ENCODE results near the gene FAM168B.
A peak's percentile ranks its signal among the peaks of the same experiment; 100 is the strongest.
"Not testable (repeated sequence)": the region's sequence is repeated elsewhere in the genome, so short reads cannot be mapped to it uniquely, and the experiment has no call there.

FAM168B gene

GRCh38 chr2:131094463-131095281 is 1.4 kb upstream of the FAM168B start:
- DNase-seq, result no peak

GRCh38 chr2:131093696-131094462 is 619 bp upstream of the FAM168B start:
- peak; percentile 33 for DNase-seq

DNA sequence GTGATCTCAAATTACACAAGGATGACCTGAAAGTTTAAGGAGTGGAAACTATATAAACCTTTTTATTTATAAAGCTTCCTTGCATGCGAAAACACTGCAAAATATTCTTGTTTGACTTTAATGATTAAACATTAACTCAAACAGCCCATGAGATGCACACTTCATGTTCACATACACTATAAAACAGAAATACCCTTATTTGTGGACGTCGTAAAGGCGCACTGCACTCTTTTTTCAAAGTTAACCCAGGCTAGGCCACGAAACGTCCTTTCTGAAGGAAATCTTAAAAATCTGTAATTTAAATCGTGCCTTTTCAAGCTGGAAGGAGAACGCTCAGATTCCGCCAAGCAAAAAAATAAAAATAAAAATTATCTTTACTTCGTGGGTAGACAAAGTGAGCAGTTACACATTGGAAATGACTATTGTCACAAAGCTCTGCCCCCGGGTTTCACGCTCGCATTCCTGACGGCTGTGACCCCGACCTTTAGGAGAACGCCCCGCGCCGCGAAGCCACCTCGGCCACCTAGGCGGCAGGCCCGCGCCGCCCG is 728 bp downstream of the FAM168B start:
- DNase-seq, result no peak

- no peak for DNase-seq
Measured at GRCh38 chr2:131085646-131086045, 7.6 kb downstream of the FAM168B start.

GRCh38 chr2:131081190-131081589 is 12.1 kb downstream of the FAM168B start:
- DNase-seq, result no peak

GRCh38 chr2:131079931-131080330 is 13.3 kb downstream of the FAM168B start:
- DNase-seq, result not testable (repeated sequence)

DNA sequence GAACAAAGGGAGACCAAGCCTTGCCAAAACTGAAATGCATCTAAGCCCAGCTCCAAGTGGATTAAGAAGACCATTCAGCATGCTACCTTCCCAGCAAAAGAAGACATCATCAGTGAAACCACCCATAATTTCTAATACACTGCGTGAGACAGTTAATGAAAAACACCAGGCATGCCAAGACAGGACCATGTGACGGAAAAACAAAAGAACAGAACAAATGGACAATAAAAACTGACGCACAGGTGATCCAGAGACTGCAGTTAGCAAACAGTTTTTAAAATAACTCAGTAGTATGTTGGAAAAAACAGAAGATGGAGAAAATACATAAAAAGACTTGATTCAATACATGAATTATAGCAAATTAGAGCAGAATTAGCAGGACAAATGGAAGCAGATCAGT is 15.3 kb downstream of the FAM168B start:
- DNase-seq, result no peak

DNA sequence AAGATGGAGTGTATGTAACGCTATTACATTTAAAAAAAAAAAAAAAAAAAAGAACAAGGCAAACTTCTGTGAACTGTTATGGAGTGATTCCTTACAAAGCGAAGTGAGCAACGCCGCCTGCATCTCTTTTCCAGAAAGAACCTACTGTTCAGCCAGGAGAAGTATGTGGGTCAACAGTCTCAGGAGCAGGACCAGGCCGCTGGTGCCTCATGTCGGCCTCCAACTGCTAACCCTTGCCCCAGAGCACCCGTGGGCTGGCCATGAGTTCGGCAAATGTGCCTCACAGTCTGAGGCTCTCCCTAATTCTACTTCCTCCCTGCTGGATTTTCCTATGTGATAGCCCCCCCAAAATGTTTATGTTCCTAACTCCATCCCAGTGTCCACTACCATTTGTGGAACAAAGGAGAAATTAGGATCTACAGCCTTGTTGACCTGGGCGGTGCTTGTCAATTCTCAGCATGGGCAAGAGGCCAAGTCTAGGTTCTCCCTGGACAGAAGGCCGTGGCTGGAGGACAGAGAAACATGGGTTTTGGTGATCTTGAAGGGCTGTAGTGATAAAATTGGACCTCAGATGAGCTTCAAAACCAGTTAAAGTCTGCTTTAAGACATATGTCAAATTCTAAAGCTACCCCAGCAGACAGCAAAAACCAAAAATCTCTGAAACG is 15.9 kb downstream of the FAM168B start:
- no peak for DNase-seq

DNA sequence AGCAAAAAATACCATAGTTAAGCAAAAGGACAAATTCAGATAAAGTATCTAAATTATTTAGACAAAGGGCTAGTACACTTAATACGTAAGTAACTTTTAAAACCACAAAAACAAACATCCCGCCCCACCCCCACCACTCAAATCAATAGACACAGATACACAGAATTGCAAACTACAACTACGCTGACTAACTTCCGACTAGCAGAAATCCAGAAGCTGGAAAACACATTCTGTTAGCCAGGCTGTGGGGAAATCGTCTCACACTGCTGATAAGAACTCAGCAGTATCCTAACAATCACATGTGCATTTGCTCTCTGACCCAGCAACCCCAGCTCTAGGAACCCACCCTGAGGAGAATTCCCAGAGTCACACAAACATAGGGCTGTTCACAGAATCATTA is 16.6 kb downstream of the FAM168B start:
- no peak for DNase-seq

DNA sequence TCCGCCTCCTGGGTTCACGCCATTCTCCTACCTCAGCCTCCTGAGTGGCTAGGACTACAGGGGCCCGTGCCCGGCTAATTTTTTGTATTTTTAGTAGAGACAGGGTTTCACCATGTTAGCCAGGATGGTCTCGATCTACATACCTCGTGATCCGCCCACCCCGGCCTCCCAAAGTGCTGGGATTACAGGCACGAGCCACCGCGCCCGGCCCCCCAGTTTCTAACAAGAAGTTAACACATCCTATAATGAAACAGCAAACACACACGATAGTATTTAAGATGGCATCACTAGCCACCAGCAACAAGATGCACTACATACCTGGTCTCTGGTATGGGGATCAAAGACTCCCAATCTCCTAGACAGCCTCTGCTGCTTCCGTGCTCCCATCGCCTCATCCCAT is 17.7 kb downstream of the FAM168B start:
- not testable (repeated sequence) for DNase-seq

GRCh38 chr2:131068172-131068571 is 25.1 kb downstream of the FAM168B start:
- not testable (repeated sequence) for DNase-seq

DNA sequence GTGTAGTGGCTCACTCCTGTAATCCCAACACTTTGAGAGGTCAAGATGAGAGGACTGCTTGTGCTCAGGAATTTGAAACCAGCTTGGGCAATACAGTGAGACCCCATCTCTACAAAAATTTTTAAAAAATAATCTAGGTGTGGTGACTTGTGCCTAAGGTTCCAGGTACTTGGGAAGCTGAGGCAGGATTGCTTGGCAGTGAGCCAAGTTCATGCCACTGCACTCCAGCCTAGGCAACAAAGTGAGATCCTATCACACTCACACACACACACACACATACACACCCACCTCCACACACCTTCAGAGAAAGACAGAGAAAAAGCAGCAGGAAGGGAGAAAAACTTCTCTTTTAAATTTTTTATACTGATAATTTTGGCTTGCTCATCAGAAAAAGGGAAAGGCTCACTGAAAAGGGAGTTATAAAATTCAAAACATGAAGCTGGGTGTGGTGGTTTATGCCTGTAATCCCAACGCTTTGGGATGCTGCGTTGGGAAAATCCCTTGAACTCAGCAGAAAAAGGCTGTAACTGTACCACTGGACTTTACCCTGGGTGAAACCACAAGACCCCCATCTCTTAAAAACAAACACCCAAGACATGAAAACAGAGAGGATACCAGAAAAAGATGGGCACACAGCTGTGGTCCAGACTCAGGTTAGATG is 25.7 kb downstream of the FAM168B start:
- DNase-seq, result no peak

DNA sequence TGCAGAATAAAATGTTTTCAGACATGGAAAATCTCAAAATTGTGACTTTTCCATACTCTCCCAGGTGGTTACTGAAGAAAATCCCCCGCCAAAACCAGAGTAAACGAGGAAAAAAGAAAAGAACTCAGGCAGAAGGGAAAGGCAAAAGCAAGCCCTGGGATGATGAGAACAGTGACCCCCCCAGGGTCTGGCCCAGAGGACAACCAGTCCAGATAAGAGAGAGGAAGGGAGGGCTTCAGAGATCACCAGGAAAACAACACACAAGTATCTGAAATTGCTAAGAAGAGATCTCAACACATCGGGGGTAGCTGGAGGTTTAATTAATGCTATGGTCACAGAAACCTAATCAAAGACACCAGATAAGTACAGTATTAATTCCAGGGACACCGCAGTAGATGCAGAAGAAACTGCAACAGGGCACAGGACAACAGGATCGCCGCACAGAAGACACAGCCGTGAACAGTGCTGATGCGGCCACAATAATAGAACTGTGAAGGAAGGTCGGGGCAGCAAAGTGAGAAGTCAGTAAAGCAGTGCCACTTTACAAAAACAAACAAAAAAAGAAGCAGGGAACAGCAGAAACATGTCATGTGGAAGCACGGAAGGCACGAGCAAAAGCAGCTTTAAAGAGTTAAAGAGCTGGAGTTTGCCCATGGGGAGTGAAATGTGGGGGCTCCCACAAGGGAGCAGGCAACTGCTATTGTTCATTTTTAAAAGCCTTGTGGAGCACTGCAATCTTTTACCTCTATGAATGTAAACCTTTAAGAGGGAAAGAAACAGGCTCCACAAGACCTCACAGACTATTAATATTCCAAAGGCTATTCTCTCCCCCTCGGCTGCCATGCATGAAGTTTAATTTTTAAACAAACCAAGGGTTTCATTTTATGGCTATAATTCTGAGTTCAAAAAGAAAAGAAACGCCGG is 28.4 kb downstream of the FAM168B start:
- DNase-seq, result no peak

- DNase-seq, result no peak
Measured at GRCh38 chr2:131063501-131064283, 29.6 kb downstream of the FAM168B start.

- DNase-seq, result no peak
Measured at GRCh38 chr2:131058920-131059319, 34.3 kb downstream of the FAM168B start.

- no peak for DNase-seq
Measured at GRCh38 chr2:131058214-131058843, 34.9 kb downstream of the FAM168B start.

DNA sequence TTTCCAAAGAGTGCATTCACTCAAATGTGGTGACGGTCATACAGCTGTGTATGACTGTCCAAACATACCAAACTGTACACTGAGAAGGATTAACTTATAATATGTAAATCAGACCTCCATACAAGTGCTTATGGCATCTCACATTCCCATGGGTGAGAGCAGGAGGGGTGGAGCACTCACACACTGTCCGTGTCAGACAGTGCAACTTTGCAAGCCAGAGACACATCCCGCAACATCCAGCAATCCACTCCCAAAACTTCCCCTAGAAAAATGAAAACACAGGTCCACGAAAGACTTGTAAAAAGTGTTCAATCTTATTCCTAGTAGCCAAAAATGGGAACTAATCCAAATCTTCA is 36.4 kb downstream of the FAM168B start:
- DNase-seq, result no peak

GRCh38 chr2:131056204-131056931 is 36.9 kb downstream of the FAM168B start:
- no peak for DNase-seq

Data from left hindlimb (tissue), 1 donor.